Left lung (tissue), 10 donors: Measurements from ENCODE around the gene CUL2. TPM values are rescaled to one million over a fixed set of nuclear protein-coding genes. Genes with fewer than 3 reads are reported as not detected.

Experiments used
- ATAC-seq: fragments of 200-7000 bp; cut with Tn5 transposase; one replicate; pipeline ENCODE4 v1.9.1; 2020; ENCODE audit warnings: moderate library complexity
- DNase-seq, 4 donors: peaks; one replicate each; pipeline ENCODE4 v3.0.0-alpha.2; 2013 to 2020
- H3K27ac ChIP-seq, 2 donors: fragments of 200-600 bp; sonication (generic) in 1 of 2; one replicate each; pipeline versions ENCODE4 v1.5.0 to v1.8.0; 2020 to 2021
- H3K27me3 ChIP-seq, 2 donors: fragments of 200-600 bp; sonication (generic) in 1 of 2; one replicate each; pipeline versions ENCODE4 v1.5.0 to v1.8.0; 2020 to 2021
- H3K36me3 ChIP-seq, 2 donors: fragments of 200-600 bp; sonication (generic) in 1 of 2; one replicate each; pipeline versions ENCODE4 v1.5.0 to v1.8.0; 2020 to 2021
- H3K4me1 ChIP-seq, 2 donors: fragments of 200-600 bp; one replicate each; pipeline ENCODE4 v1.8.0; 2021
- H3K4me3 ChIP-seq, 2 donors: fragments of 200-600 bp; sonication (generic) in 1 of 2; one replicate each; pipeline versions ENCODE4 v1.5.0 to v1.8.0; 2020 to 2021; ENCODE audit warnings: mild to moderate bottlenecking in 1 of 2
- H3K9me3 ChIP-seq, 2 donors: fragments of 200-600 bp; sonication (generic) in 1 of 2; one replicate each; pipeline versions ENCODE4 v1.5.0 to v1.8.0; 2020 to 2021
- intact Hi-C, 2 donors: fragments of 100-400 bp; cut with DNase I; formaldehyde crosslinking; loops; one replicate each; pipeline versions ENCODE4 v1.11.2 to v1.14.2; 2022
- polyA plus RNA-seq, 6 donors: library from polyadenylated mRNA; unstranded; fragments of 120-200 nt; gene quantifications; one replicate each; pipeline ENCODE4 v1.2.1, GENCODE V29; 2013; ENCODE audit not compliant: insufficient read length in 6 of 6
- total RNA-seq, 2 donors: library from RNA; stranded (reverse); fragmentation: NEBNext Ultra II Directional; extraction: Animal tissue kit (Norgen Biotek cat#: 25700); gene quantifications; one replicate each; pipeline ENCODE4 v1.2.1, GENCODE V29; 2021
- TF ChIP-seq, protein P1 (sequence below), 2 donors: fragments of 200-600 bp; sonication (generic) in 1 of 2; IDR thresholded peaks; one replicate each; pipeline versions ENCODE4 v1.5.0 to v1.8.0; 2021; ENCODE audit warnings: antibody characterized with exemption in 2 of 2
- donor health status: DM: no; HTN: yes; CAD: no.
- donor health status: DM: no; HTN: no; CAD: no.

The CUL2 gene
- total and polyA plus RNA-seq, 8 donors = 28.7 to 42.5 (median 37.4) TPM

DNA sequence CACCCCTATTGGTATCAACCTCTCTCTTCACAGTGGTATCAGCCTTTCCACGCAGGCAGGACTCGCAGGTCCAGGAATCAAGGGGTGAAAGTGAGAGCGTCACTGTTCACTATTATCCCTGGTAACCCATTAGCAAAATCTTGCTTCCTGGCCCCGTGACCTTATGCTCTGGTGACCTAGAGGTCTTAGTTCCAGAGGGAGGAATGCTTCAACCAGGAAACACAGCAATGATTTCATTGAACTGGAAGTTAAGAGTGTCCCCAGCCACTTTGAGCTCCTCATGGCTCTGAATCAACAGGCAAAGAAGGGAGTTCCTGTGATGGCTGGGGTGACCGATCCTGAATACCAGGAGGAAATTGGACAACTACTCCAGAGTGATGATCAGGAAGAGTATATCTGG lies 90.6 kb downstream of the CUL2 start:
- Histone ChIP-seq H3K27me3 (no peaks in the 10 kb centered on the region), H3K4me1 (peaks cover 5 to 6% of the 10 kb centered on the region in 2 donors), H3K9me3 (no peaks in the 10 kb centered on the region), H3K36me3 (no peaks in the 10 kb centered on the region), H3K27ac (no peak overlapping the region), H3K4me3 (no peak overlapping the region)
- no peak for ATAC-seq
- DNase-seq = no peak
- TF ChIP-seq, protein P1, sequence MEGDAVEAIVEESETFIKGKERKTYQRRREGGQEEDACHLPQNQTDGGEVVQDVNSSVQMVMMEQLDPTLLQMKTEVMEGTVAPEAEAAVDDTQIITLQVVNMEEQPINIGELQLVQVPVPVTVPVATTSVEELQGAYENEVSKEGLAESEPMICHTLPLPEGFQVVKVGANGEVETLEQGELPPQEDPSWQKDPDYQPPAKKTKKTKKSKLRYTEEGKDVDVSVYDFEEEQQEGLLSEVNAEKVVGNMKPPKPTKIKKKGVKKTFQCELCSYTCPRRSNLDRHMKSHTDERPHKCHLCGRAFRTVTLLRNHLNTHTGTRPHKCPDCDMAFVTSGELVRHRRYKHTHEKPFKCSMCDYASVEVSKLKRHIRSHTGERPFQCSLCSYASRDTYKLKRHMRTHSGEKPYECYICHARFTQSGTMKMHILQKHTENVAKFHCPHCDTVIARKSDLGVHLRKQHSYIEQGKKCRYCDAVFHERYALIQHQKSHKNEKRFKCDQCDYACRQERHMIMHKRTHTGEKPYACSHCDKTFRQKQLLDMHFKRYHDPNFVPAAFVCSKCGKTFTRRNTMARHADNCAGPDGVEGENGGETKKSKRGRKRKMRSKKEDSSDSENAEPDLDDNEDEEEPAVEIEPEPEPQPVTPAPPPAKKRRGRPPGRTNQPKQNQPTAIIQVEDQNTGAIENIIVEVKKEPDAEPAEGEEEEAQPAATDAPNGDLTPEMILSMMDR (IDR thresholded peaks at IDR 0.05) = no peak
- intact Hi-C loops = no loop called here

DNA sequence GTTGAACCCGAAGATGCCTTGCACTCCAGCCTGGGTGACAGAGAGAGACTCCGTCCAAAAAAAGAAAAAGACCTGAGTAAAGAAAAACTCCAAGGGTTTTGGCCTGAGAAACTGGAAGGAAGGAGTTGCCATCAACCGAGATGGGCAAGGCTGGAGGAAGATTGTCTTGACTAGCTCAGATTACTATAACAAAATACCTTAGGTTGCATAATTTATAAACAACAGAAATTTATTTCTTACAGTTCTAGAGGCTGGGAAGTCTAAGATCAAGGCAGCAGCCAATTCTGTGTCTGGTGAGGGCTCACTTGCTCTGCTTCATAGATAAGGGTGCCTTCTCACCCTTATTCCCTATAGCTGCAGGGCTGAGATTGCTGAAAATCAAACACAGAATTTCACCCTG lies 91.2 kb downstream of the CUL2 start:
- ATAC-seq (no peak), DNase-seq (no peak)
- Histone ChIP-seq H3K27ac (no peak overlapping the region), H3K4me1 (peaks cover 5 to 8% of the 10 kb centered on the region in 2 donors), H3K36me3 (no peaks in the 10 kb centered on the region), H3K27me3 (no peaks in the 10 kb centered on the region), H3K4me3 (no peak overlapping the region), H3K9me3 (no peaks in the 10 kb centered on the region)
- intact Hi-C loops = no loop called here
- TF ChIP-seq, protein P1 (IDR thresholded peaks at IDR 0.05) = no peak

DNA sequence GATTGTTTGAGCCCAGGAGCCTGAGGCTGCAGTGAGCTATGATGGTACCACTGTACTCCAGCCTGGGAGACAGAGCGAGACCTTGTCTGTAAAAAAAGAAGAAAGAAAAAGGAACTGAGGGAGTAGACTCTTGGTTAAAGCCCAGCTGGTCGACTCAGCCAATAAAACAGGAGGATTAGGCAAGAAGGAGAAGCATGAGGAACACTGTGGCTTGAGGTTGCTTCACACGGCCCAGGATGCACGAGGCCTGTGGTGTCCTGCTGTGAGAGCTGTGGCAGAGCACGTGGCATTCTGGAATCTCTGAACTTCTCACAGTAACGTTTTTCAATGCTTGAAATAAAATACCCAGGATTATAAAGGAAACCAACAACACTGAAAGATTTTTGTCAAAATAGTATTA lies 93.3 kb downstream of the CUL2 start:
- intact Hi-C loops = no loop called here
- DNase-seq (peak in 2 of 4 donors; percentile 75 to 78), ATAC-seq (peak; percentile 48)
- Histone ChIP-seq H3K36me3 (no peaks in the 10 kb centered on the region), H3K9me3 (no peaks in the 10 kb centered on the region), H3K27me3 (no peaks in the 10 kb centered on the region), H3K4me1 (peaks cover 5 to 8% of the 10 kb centered on the region in 2 donors), H3K27ac (peak overlapping the region in 1 of 2 donors; percentile 25), H3K4me3 (no peak overlapping the region)
- TF ChIP-seq, protein P1 (IDR thresholded peaks at IDR 0.05) = no peak

DNA sequence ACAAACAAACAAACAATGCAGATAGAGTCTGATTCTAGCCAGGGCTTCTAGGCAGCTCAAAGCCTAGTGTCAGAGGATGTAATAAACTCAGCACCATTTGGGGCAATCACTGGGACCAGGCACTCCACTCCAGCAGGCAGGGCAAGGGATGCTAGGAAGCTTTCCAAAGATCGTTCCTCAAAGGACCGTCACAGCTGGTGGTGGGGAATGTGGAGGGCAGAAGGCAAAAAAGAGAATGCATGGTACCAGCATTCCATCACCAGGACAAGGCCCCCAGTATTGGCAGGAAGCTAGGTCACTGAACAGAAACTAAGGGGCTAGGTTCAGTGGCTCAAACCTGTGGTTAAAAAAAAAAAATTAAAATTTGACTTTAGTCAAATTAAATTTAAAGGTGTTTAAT lies 94.2 kb downstream of the CUL2 start:
- peaks cover 5 to 8% of the 10 kb centered on the region in 2 donors for H3K4me1 ChIP-seq
- no peaks in the 10 kb centered on the region for H3K9me3 ChIP-seq
- H3K27ac ChIP-seq = no peak overlapping the region
- intact Hi-C loops = no loop called here
- no peak for ATAC-seq
- TF ChIP-seq, protein P1 (IDR thresholded peaks at IDR 0.05) = no peak
- no peak overlapping the region for H3K4me3 ChIP-seq
- DNase-seq = no peak
- H3K27me3 ChIP-seq = no peaks in the 10 kb centered on the region
- H3K36me3 ChIP-seq = no peaks in the 10 kb centered on the region

DNA sequence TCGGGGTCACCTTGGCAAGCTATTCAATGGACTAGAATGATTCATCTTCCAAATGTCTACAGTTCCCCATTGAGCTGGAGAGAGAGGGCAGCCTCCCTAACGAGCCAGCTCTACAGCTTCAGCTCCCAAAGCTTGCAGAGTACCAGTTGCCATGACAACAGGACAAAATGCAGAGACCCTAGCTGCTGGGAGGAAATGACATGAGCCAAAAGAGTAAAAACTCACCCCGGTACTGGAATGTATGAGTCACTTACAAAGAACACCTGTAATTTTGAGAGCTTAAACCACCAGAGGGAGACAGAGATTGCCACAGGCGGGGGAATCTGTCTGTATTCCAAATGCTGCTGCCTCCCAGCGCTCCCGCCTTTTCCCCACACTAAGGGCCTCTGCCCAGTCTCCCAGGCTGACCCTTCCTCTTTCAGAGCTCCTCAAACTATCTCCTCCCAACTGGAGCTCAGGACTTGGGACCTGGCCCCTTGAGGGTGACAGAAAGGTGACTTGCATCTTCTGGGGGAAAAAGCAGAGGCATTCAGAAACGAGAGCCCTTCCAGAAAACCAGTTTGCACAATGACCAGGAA lies 95.5 kb downstream of the CUL2 start:
- Histone ChIP-seq H3K27me3 (no peaks in the 10 kb centered on the region), H3K27ac (no peak overlapping the region), H3K36me3 (no peaks in the 10 kb centered on the region), H3K4me3 (no peak overlapping the region), H3K4me1 (peaks cover 5 to 8% of the 10 kb centered on the region in 2 donors), H3K9me3 (no peaks in the 10 kb centered on the region)
- DNase-seq (peak in 2 of 4 donors; percentile 39 to 71), ATAC-seq (peak; percentile 93)
- intact Hi-C loops = no loop called here
- TF ChIP-seq, protein P1 (IDR thresholded peaks at IDR 0.05) = peak; percentile 30 to 39
